HG02588 (cell line): Measurements from ENCODE around the gene PPP1R26.

Experiments
- ATAC-seq: cut with Tn5 transposase; IDR thresholded peaks from one replicate; pipeline ENCODE4 v1.9.1; 2021; ENCODE audit warnings: mild to moderate bottlenecking, moderate library complexity; ENCODE audit not compliant: unreplicated experiment

PPP1R26 gene

GRCh38 chr9:135486267-135487065, 6.9 kb downstream of the PPP1R26 start:
- no peak for ATAC-seq

GRCh38 chr9:135487281-135488012, 7.9 kb downstream of the PPP1R26 start:
- no peak for ATAC-seq

DNA sequence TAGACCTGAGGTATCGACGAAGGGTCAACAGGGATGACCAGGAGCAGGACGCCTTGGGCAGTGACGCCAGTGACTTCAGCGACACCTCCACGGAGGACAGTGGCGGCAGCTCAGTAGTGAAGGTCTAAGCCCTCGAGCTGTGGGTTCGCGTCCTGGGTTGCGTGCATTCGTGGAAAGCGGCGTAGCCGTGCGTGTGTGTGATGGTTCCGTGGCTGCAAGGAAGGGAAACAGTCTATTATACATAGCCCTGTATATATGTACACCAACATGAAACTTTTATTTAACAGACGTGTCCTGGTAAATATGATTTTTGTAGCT, 8.4 kb downstream of the PPP1R26 start:
- ATAC-seq = no peak

DNA sequence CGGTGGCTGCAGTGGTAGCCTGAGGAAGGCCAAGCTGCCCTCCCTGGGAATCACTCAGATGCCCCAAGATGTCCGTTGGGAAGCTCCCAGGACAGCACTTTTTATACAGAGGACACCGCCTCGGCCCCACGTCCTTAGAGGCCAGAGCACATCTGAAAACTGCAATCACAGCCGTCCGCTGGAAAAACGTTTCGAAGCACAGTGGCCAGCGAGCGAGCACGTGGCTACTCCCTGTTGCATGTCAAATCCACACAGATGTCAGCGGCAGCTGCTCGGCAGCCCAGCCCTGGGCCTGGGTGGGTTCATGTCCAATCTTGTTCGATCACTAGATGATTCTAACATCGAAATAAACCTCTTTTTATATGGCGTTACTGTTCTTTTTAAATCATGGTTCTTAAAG, 8.9 kb downstream of the PPP1R26 start:
- ATAC-seq = no peak

- no peak for ATAC-seq
Observed at GRCh38 chr9:135489188-135489906, 9.8 kb downstream of the PPP1R26 start.

GRCh38 chr9:135490166-135490870, 10.7 kb downstream of the PPP1R26 start:
- ATAC-seq = no peak

DNA sequence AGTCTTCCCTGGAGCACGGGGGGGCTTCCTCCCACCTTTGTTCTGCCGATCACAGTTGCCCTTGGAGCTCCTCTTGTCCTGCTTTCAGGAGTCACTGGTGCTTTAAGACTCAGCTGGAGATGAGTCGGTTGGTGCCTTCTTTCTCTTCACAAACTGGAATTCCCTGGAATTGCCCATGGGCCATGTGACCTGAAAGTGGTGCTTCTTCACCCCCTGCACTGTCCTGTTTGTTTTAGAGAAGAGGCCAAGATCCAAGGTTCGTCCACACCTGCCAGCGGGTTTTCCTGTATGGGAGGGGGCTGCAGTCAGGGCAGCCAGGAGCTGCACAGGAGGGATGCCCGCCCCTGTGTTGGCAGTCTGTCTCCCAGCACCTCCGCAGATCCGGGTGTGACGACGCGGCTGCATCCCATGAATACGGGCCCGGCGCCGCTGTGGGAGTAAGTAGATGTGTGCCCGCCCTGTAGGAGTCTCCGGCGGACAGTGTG, 11.4 kb downstream of the PPP1R26 start:
- ATAC-seq = no peak

GRCh38 chr9:135491764-135492163, 12.2 kb downstream of the PPP1R26 start:
- no peak for ATAC-seq

DNA sequence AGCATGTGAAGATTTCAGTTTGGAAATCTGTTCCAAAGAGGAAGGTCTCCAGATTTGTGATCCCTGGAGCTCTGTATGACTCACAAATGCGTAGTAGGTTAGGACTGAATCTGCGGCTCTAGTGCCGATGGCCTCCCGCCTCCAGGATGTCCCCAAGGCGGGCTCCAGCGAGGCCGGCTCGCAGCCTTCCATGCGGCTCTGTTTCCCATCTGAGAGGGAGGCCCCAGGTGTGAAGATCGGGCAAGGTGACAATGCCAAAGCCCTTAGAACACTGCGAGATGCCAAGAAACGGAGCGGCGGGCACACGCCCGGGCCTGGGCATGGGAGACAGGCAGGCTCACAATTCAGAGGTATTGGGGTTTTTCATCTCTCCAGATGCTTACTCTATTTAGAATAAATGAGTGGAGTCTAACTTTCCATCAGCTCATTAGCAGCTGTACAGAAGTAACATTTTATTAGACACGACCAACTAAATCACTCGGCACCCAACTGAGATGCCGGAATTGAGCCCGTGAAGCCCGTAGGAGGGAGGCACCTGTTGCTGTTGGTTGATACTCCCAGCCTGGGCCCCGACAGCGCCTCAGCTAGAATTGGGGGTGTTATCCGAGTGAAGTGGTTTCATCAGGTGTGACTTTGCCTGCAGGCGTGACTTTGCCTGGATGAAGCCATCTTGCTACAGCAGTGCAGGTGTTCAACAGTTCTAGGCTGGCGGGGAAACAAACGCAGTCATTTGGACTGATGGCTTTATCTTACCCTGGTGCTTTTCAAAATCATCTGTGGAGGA, 13.5 kb downstream of the PPP1R26 start:
- ATAC-seq = no peak

DNA sequence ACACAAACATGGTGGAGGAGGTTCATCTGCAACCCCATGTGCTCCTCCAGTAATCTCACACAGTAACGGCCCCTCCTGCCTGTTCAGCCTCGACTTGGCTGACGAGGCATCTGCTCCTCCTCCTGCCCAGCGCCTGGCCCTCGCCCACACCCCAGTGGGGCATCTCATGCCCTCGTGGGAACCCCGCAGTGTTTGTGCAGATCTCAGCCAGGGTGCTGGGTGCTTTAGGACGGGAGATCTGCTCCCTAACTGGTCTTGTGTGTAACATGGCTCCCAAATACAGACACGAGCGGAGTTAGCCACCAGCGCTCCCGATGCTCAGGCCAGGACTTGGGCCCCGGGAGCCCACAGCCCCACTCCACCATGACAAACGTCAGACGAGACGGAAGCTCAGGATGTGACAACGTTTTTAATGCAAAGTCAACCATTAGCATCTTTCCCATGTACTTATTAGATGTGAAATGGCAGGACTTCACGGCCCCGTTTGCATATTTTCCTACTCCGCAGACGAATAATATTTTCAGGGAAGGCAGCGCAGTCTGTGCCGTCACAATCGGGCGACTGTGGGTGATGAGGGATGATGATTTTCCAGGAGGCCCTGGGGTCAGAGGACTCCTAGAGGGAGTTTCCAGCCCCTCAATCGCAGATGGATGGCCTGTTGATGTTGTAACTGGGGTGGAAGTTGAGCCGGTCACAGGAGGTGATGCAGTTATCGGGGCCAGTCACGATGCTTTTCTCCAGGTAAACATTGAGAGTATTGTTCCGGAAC, 15.4 kb downstream of the PPP1R26 start:
- ATAC-seq = no peak

DNA sequence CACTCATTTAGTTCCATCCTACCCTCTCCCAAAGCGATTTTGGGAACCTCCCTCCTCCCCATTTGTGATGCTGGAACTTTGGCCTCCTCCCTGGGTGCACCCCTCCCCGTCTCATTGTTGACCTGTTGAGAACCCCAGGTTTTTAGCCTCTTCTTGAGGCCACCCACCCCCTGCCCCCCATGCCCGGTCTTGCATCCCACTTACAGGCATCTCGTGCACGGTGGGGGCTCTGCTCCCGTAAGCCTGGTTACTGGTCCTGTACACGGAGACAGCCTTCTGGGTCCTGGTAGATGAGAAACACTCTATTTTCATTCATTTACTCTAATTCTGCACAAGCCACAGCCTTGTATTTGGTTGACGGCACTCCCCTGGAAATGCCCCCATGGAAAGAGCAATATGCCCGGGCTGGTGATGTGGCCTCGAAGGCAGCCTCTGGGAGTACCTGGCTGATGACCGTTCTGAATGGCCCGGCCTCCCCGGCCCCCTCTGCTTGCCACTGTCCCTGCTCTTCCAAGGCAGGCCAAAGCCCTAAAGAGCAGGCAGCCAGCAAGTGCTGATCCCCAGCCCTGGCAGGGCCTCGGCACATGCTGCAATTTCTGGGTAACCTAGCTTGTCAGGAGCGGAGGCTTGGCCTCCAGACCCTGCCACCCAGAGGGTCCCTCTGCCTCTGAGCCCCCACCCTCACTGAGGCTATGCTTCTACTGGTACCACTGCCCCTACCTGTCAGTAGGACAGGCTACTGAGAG, 19.0 kb downstream of the PPP1R26 start:
- no peak for ATAC-seq

GRCh38 chr9:135499326-135500070, 19.9 kb downstream of the PPP1R26 start:
- peak; percentile 44 for ATAC-seq

DNA sequence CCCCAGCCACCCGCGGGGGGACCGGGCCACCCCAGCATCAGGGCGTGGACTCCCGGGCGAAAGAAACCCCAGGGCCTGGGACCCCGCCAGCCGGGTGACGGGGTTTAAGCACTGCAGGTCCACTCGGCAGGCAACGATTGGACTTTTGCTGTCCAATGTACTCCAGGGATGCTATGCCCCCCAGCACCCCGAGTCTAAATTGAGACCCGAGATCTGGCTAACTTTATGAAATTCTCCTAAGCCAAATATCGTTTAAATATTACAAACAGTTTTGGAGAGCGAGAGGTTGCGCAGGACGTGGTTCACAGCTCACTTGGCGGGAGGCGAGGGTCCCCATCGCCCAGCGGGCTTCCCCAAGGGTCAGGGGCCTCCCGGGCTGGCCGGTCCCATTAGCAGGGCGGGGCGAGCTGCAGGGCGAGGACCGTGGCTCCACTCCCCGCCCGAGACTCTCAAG, 20.5 kb downstream of the PPP1R26 start:
- peak; percentile 2 for ATAC-seq

GRCh38 chr9:135500525-135501260, 21.1 kb downstream of the PPP1R26 start, which contains the start of gene MRPS2:
Gene MRPS2, plus strand, starts transcription at chr9:135500682. Its CDS starts 29 bp downstream, at chr9:135500711.
- peak; percentile 83 for ATAC-seq

DNA sequence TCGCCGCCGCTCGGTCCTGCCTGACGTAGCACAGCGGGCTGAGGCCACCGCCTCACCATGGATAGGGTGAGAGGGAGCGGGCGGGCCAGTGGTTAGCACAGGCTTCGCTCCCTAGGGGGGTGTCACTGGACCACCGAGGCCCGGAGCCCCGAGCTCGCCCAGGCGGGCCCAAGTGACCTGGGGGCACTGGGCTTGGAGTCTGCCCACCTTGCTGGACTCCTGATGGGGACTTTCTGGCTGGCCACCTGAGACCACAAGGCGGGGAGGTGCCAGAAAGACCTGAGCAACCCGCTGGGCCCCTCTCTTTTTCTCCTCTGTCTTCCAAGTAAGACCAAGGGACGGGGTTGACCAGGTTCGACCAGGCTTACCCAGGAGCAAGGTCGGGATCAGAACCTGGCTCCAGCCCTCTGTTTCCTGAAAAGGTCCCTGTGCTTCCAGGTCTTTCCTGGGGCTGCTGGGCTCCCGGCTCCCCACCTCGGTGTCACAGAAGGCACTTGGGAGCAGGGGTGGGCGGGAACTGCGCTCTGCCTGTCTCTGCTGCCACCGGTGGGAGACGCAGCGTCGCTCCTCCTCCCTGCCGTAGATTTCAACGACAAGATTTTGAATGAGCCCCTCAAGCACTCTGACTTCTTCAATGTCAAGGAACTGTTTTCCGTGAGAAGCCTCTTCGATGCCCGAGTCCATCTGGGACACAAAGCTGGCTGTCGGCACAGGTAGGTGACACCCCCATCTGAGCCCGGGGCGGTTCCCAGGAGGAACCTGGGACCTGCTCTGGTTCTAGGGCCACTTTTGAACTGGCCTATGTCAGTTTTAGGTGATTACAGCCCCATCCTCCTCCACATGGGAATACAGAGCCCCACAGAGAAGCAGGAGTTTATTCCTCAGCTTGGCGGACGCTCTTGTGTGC, 21.9 kb downstream of the PPP1R26 start:
- no peak for ATAC-seq
